ENCODE measurements around the gene ARHGAP1. TPM values are rescaled to one million over a fixed set of nuclear protein-coding genes. Genes with fewer than 3 reads are reported as not detected.
"Not testable (repeated sequence)": the region's sequence is repeated elsewhere in the genome, so short reads cannot be mapped to it uniquely, and the experiment has no call there.

Gene ARHGAP1
- total RNA-seq, 1 donor from 2014 or later: 8.1 TPM

- H3K36me3 ChIP-seq: no peaks in the 10 kb centered on the region
- no peak for DNase-seq (ENCODE audit: low spot score)
- H2AFZ ChIP-seq (replicated peaks): no peak overlapping the region
- no peaks in the 10 kb centered on the region for H3F3A ChIP-seq (ENCODE audit: low read depth)
- H3K4me1 Mint-ChIP-seq: no peaks in the 10 kb centered on the region
- no peaks in the 10 kb centered on the region for H3K4me1 ChIP-seq
- no peaks in the 10 kb centered on the region for H3K36me3 Mint-ChIP-seq
- no peak overlapping the region for H3K27ac ChIP-seq
- no peaks in the 10 kb centered on the region for H3K79me2 ChIP-seq (ENCODE audit: low read depth)
- no peaks in the 10 kb centered on the region for H3K27me3 ChIP-seq
- no peak overlapping the region for H3K4me2 ChIP-seq
- no peak overlapping the region for H3K4me3 Mint-ChIP-seq
- H3K9me3 ChIP-seq (ENCODE audit: low read depth): no peaks in the 10 kb centered on the region
- H3K9ac ChIP-seq: no peak overlapping the region
- no peak overlapping the region for H3K27ac Mint-ChIP-seq
- H3K4me3 ChIP-seq: no peak overlapping the region
- no peaks in the 10 kb centered on the region for H4K20me1 ChIP-seq (ENCODE audit: low read depth)
- TF ChIP-seq EZH2phosphoT487 (IDR thresholded peaks at IDR 0.05) (no peak), CTCF (IDR thresholded peaks at IDR 0.05) (no peak), EZH2 (IDR thresholded peaks at IDR 0.05) (no peak)
- no peaks in the 10 kb centered on the region for H3K9me3 Mint-ChIP-seq
- peaks cover 2% of the 10 kb centered on the region for H3K27me3 Mint-ChIP-seq (ENCODE audit: insufficient read depth, low read depth)
These were observed 12.6 kb upstream of the ARHGAP1 start for GRCh38 chr11:46712874-46713576.

GRCh38 chr11:46711303-46711702 lies 10.9 kb upstream of the ARHGAP1 start:
- Histone ChIP-seq H3K27me3 (no peaks in the 10 kb centered on the region), H3K4me1 (no peaks in the 10 kb centered on the region), H3K36me3 (no peaks in the 10 kb centered on the region), H2AFZ (replicated peaks) (no peak overlapping the region), H3K4me3 (no peak overlapping the region), H3F3A (ENCODE audit: low read depth) (no peaks in the 10 kb centered on the region), H4K20me1 (ENCODE audit: low read depth) (no peaks in the 10 kb centered on the region), H3K9ac (no peak overlapping the region), H3K4me2 (no peak overlapping the region), H3K27ac (no peak overlapping the region), H3K9me3 (ENCODE audit: low read depth) (no peaks in the 10 kb centered on the region), H3K79me2 (ENCODE audit: low read depth) (no peaks in the 10 kb centered on the region)
- Mint-ChIP-seq H3K9me3 (no peaks in the 10 kb centered on the region), H3K27ac (no peak overlapping the region), H3K27me3 (ENCODE audit: insufficient read depth, low read depth) (peaks cover 2% of the 10 kb centered on the region), H3K36me3 (no peaks in the 10 kb centered on the region), H3K4me1 (no peaks in the 10 kb centered on the region), H3K4me3 (no peak overlapping the region)
- TF ChIP-seq CTCF (IDR thresholded peaks at IDR 0.05) (no peak), EZH2phosphoT487 (IDR thresholded peaks at IDR 0.05) (no peak), EZH2 (IDR thresholded peaks at IDR 0.05) (no peak)
- no peak for DNase-seq (ENCODE audit: low spot score)

GRCh38 chr11:46710821-46711269 lies 10.4 kb upstream of the ARHGAP1 start:
- no peaks in the 10 kb centered on the region for H3K4me1 ChIP-seq
- TF ChIP-seq CTCF (IDR thresholded peaks at IDR 0.05) (no peak), EZH2phosphoT487 (IDR thresholded peaks at IDR 0.05) (no peak), EZH2 (IDR thresholded peaks at IDR 0.05) (no peak)
- Mint-ChIP-seq H3K4me3 (no peak overlapping the region), H3K27me3 (ENCODE audit: insufficient read depth, low read depth) (peaks cover 2% of the 10 kb centered on the region), H3K4me1 (no peaks in the 10 kb centered on the region), H3K27ac (no peak overlapping the region), H3K36me3 (peaks cover 2% of the 10 kb centered on the region), H3K9me3 (no peaks in the 10 kb centered on the region)
- no peaks in the 10 kb centered on the region for H3K9me3 ChIP-seq (ENCODE audit: low read depth)
- no peaks in the 10 kb centered on the region for H4K20me1 ChIP-seq (ENCODE audit: low read depth)
- no peaks in the 10 kb centered on the region for H3K79me2 ChIP-seq (ENCODE audit: low read depth)
- H3F3A ChIP-seq (ENCODE audit: low read depth): no peaks in the 10 kb centered on the region
- H3K4me3 ChIP-seq: no peak overlapping the region
- H3K27me3 ChIP-seq: no peaks in the 10 kb centered on the region
- no peaks in the 10 kb centered on the region for H3K36me3 ChIP-seq
- no peak overlapping the region for H2AFZ ChIP-seq (replicated peaks)
- no peak for DNase-seq (ENCODE audit: low spot score)
- no peak overlapping the region for H3K9ac ChIP-seq
- no peak overlapping the region for H3K27ac ChIP-seq
- no peak overlapping the region for H3K4me2 ChIP-seq

GRCh38 chr11:46709351-46709750 lies 8.9 kb upstream of the ARHGAP1 start:
- H3F3A ChIP-seq (ENCODE audit: low read depth); H3K9ac ChIP-seq; H3K4me3 ChIP-seq; H3K9me3 ChIP-seq (ENCODE audit: low read depth); H2AFZ ChIP-seq (replicated peaks); H4K20me1 ChIP-seq (ENCODE audit: low read depth); H3K4me2 ChIP-seq; H3K36me3 Mint-ChIP-seq; H3K27me3 ChIP-seq; H3K79me2 ChIP-seq (ENCODE audit: low read depth); H3K27ac ChIP-seq; H3K27me3 Mint-ChIP-seq (ENCODE audit: insufficient read depth, low read depth); H3K4me3 Mint-ChIP-seq; H3K4me1 Mint-ChIP-seq; H3K4me1 ChIP-seq; H3K36me3 ChIP-seq; H3K9me3 Mint-ChIP-seq; H3K27ac Mint-ChIP-seq; DNase-seq (ENCODE audit: low spot score): not testable (repeated sequence)

Data from neural progenitor cell (in vitro differentiated cells).